Stimulated activated CD4-positive, alpha-beta T cell treated with anti-CD3 and anti-CD28 coated beads, Interleukin-1b, Interleukin-23, amount 100 ng/mL, for 1 hour (primary cell): ENCODE results near the gene KCNQ2.
"Not testable (repeated sequence)": the region's sequence is repeated elsewhere in the genome, so short reads cannot be mapped to it uniquely, and the experiment has no call there.

Source experiments
- DNase-seq, 2 donors: peaks; one replicate each; pipeline ENCODE4 v3.0.0-alpha.2; 2020; ENCODE audit warnings: low read depth in 2 of 2

Gene KCNQ2

GRCh38 chr20:63490416-63490815, 18.0 kb upstream of the KCNQ2 start:
- DNase-seq: no peak

- no peak for DNase-seq
Observed at GRCh38 chr20:63488315-63489251, 16.1 kb upstream of the KCNQ2 start.

GRCh38 chr20:63487781-63488241, 15.4 kb upstream of the KCNQ2 start:
- DNase-seq: no peak

GRCh38 chr20:63487116-63487764, 14.8 kb upstream of the KCNQ2 start:
- DNase-seq: no peak

GRCh38 chr20:63486300-63486855, 13.9 kb upstream of the KCNQ2 start:
- DNase-seq: no peak

- no peak for DNase-seq
Observed at GRCh38 chr20:63484651-63485403, 12.4 kb upstream of the KCNQ2 start.

GRCh38 chr20:63484236-63484635, 11.8 kb upstream of the KCNQ2 start:
- DNase-seq: no peak

- no peak for DNase-seq
Observed at GRCh38 chr20:63483834-63484233, 11.4 kb upstream of the KCNQ2 start.

- no peak for DNase-seq
Observed at GRCh38 chr20:63482021-63482587, 9.6 kb upstream of the KCNQ2 start.

GRCh38 chr20:63481503-63481902, 9.0 kb upstream of the KCNQ2 start:
- no peak for DNase-seq

GRCh38 chr20:63479695-63480419, 7.4 kb upstream of the KCNQ2 start:
- not testable (repeated sequence) for DNase-seq

GRCh38 chr20:63478346-63479302, 6.2 kb upstream of the KCNQ2 start:
- no peak for DNase-seq

- DNase-seq: no peak
Observed at GRCh38 chr20:63477944-63478343, 5.5 kb upstream of the KCNQ2 start.

- no peak for DNase-seq
Observed at GRCh38 chr20:63477061-63477616, 4.7 kb upstream of the KCNQ2 start.

GRCh38 chr20:63475209-63475608, 2.8 kb upstream of the KCNQ2 start:
- no peak for DNase-seq

GRCh38 chr20:63473555-63474449, 1.3 kb upstream of the KCNQ2 start:
- DNase-seq: no peak

- DNase-seq: no peak
Observed at GRCh38 chr20:63472862-63473390, 471 bp upstream of the KCNQ2 start.

- DNase-seq: no peak
Observed at GRCh38 chr20:63471717-63471980, 806 bp downstream of the KCNQ2 start.
